GM12878 (cell line): ENCODE data around the gene RFX3. TPM values are rescaled to one million over a fixed set of nuclear protein-coding genes. Genes with fewer than 3 reads are reported as not detected.

ENCODE experiments used
- ATAC-seq: fragments of 200-7000 bp; cut with Tn5 transposase; 3 replicates; pipeline ENCODE4 v1.9.1; 2020; ENCODE audit warnings: mild to moderate bottlenecking, moderate library complexity
- BruUV-seq: library from RNA; stranded (reverse); fragments of 400-500 nt; replicated peaks from 2 replicates; lab custom pipeline; 2021; lab: Mats Ljungman, UMichigan
- CTCF ChIA-PET: fragments of 300-600 bp; sonication (Branson Sonifier 250); formaldehyde crosslinking; extraction: SDS; loops from one replicate; lab custom pipeline; 2021; ENCODE audit warnings: inconsistent platforms; lab: Yijun Ruan, JAX
- POLR2A ChIA-PET: fragments of 350-600 bp; formaldehyde crosslinking; extraction: SDS; loops from one replicate; lab custom pipeline; 2021; ENCODE audit warnings: inconsistent platforms; lab: Charles Lee
- RAD21 ChIA-PET: fragments of 300-600 bp; sonication (Branson Sonifier 250); formaldehyde crosslinking; loops from one replicate; lab custom pipeline; 2023; ENCODE audit warnings: antibody characterized with exemption; ENCODE audit not compliant: unreplicated experiment; lab: Charles Lee
- SMC1A ChIA-PET: fragments of 300-600 bp; sonication (Branson Sonifier 250); formaldehyde crosslinking; loops from one replicate; lab custom pipeline; 2023; ENCODE audit not compliant: unreplicated experiment, uncharacterized antibody; lab: Charles Lee
- DNase-seq: peaks from one replicate; pipeline ENCODE4 v3.0.0-alpha.2; 2011; ENCODE audit warnings: low read depth, low spot score
- FAIRE-seq: peaks from 3 replicates; lab custom pipeline; 2011; peaks lifted over from hg19 to GRCh38; lab: Jason Lieb, UNC
- H2AFZ ChIP-seq: 2 replicates; pipeline ENCODE4 v1.6.0; 2011; ENCODE audit warnings: low read depth, low read length, control low read depth; ENCODE audit not compliant: control insufficient read depth
- H3K27ac ChIP-seq: 2 replicates; pipeline ENCODE4 v1.5.1; 2011; ENCODE audit warnings: control low read depth; ENCODE audit not compliant: control insufficient read depth, insufficient read depth
- H3K27me3 ChIP-seq, 2 experiments: replicated peaks in 1 of 2; 2 replicates each; pipeline versions ENCODE4 v1.6.0 to v1.6.1; 2011; ENCODE audit warnings: low read length in 1 of 2; ENCODE audit not compliant: control insufficient read depth in 2 of 2, insufficient read depth in 2 of 2
- H3K36me3 ChIP-seq, 2 experiments: 2 replicates each; pipeline ENCODE4 v1.5.1; 2011; ENCODE audit warnings: low read length in 1 of 2; ENCODE audit not compliant: control insufficient read depth in 2 of 2, insufficient read depth in 2 of 2
- H3K4me1 ChIP-seq: 2 replicates; pipeline ENCODE4 v1.6.1; 2011; ENCODE audit warnings: mild to moderate bottlenecking, low read length, moderate library complexity, mixed read lengths; ENCODE audit not compliant: control insufficient read depth, insufficient read depth
- H3K4me2 ChIP-seq: 2 replicates; pipeline ENCODE4 v1.6.0; 2011; ENCODE audit warnings: control low read depth; ENCODE audit not compliant: control insufficient read depth, insufficient read depth
- H3K4me3 ChIP-seq: fragments of 200-600 bp; sonication (generic); 2 replicates; pipeline ENCODE4 v1.5.1; 2016
- H3K79me2 ChIP-seq: 2 replicates; pipeline ENCODE4 v1.6.0; 2011; ENCODE audit warnings: low read length; ENCODE audit not compliant: control insufficient read depth, insufficient read depth
- H3K9ac ChIP-seq: 2 replicates; pipeline ENCODE4 v1.8.0; 2011; ENCODE audit warnings: low read length, control low read depth, mixed read lengths; ENCODE audit not compliant: control insufficient read depth, insufficient read depth
- H3K9me3 ChIP-seq: replicated peaks from 3 replicates; pipeline ENCODE4 v1.5.1; 2011; ENCODE audit warnings: mild to moderate bottlenecking, low read length; ENCODE audit not compliant: control insufficient read depth, insufficient read depth
- H4K20me1 ChIP-seq: 2 replicates; pipeline ENCODE4 v1.6.0; 2011; ENCODE audit not compliant: control insufficient read depth, insufficient read depth
- BCLAF1 ChIP-seq: fragments of 450-650 bp; IDR thresholded peaks from 2 replicates; pipeline ENCODE4 v1.6.1; 2017; ENCODE audit warnings: antibody characterized with exemption, mild to moderate bottlenecking, moderate library complexity
- CBX5 ChIP-seq: sonication (generic); IDR thresholded peaks from 2 replicates; pipeline ENCODE4 v1.6.1; 2016; ENCODE audit warnings: low read depth, moderate library complexity, mild to moderate bottlenecking, inconsistent platforms
- CHD1 ChIP-seq: IDR thresholded peaks from 2 replicates; pipeline ENCODE4 v1.6.1; 2012; ENCODE audit warnings: low read depth, low read length, improper control_type of control experiment
- CHD2 ChIP-seq: IDR thresholded peaks from 2 replicates; pipeline ENCODE4 v1.6.1; 2011; ENCODE audit warnings: low read depth, low read length, improper control_type of control experiment, borderline replicate concordance
- CUX1 ChIP-seq: IDR thresholded peaks from 2 replicates; pipeline ENCODE4 v1.6.1; 2012; ENCODE audit warnings: improper control_type of control experiment, low read depth, low read length; ENCODE audit not compliant: insufficient replicate concordance
- ELK1 ChIP-seq: IDR thresholded peaks from 2 replicates; pipeline ENCODE4 v1.6.1; 2012; ENCODE audit warnings: low read depth, low read length, improper control_type of control experiment
- HDAC6 ChIP-seq: fragments of 200-600 bp; sonication (generic); IDR thresholded peaks from one replicate; pipeline ENCODE4 v1.8.0; 2017; ENCODE audit warnings: antibody characterized with exemption; ENCODE audit not compliant: unreplicated experiment
- IRF5 ChIP-seq: fragments of 450-650 bp; IDR thresholded peaks from 2 replicates; pipeline ENCODE4 v1.6.1; 2017; ENCODE audit warnings: borderline replicate concordance
- MYC ChIP-seq: IDR thresholded peaks from 2 replicates; pipeline ENCODE4 v1.6.1; 2011; ENCODE audit warnings: mild to moderate bottlenecking, low read length, moderate library complexity, inconsistent platforms; ENCODE audit not compliant: insufficient read depth, insufficient replicate concordance, insufficient read length, severe bottlenecking
- PAX5 ChIP-seq: IDR thresholded peaks from 2 replicates; pipeline ENCODE4 v1.6.1; 2011; ENCODE audit warnings: low read depth, low read length, borderline replicate concordance
- ZNF24 ChIP-seq: fragments of 450-650 bp; IDR thresholded peaks from 2 replicates; pipeline ENCODE4 v1.6.1; 2017; ENCODE audit warnings: antibody characterized with exemption, mild to moderate bottlenecking
- WGBS: methylation state at CpG from one replicate; pipeline ENCODE4 v1.1.6; 2016; ENCODE audit warnings: low lambda C conversion rate; ENCODE audit not compliant: insufficient replicate concordance, insufficient coverage; ENCODE audit errors: missing lambda C conversion rate; 5-methylcytosine and 5-hydroxymethylcytosine counted together
- in situ Hi-C: fragments of 300-500 bp; cut with MboI; formaldehyde crosslinking; loops from 9 replicates; pipeline ENCODE4 v1.14.3; 2018; ENCODE audit warnings: mixed read lengths
- intact Hi-C: fragments of 100-400 bp; cut with micrococcal nuclease; formaldehyde crosslinking; loops from one replicate; pipeline ENCODE4 v1.14.2; 2022; ENCODE audit not compliant: unreplicated experiment
- polyA plus RNA-seq, 11 experiments: library from polyadenylated mRNA; depleted of rRNA in 4 of 11; unstranded in 6 of 11; stranded (reverse) in 5 of 11; fragments of >200 nt; fragmentation: Nextera tagmentation in 4 of 11; fragmentation: Illumina TruSeq in 1 of 11; extraction: Ambion mirVana in 4 of 11; extraction: Trizol in 1 of 11; gene quantifications; 1 replicate in 1 of 11; 2 replicates in 10 of 11; pipeline versions ENCODE4 v1.2.1 to v1.2.3, GENCODE V29; 2011 to 2016; ENCODE audit warnings: inconsistent platforms in 2 of 11, missing spikeins in 2 of 11, low read depth in 1 of 11
- total RNA-seq, 4 experiments: library from RNA; depleted of rRNA in 3 of 4; stranded (reverse); fragments of >200 nt in 3 of 4; fragmentation: Illumina TruSeq in 1 of 4; extraction: Trizol in 1 of 4; gene quantifications; 2 replicates each; pipeline versions ENCODE4 v1.2.1 to v1.2.3, GENCODE V29; 2013 to 2021

The RFX3 gene
- total and polyA plus RNA-seq, 10 of the 15 experiments (the other 5 are each of a cell fraction or from before 2014, with no cell fraction given) = 1.2 to 26.4 (median 6.7) TPM

- no peak for TF ChIP-seq BCLAF1
- no peak for TF ChIP-seq IRF5
Observed at GRCh38 chr9:3455717-3456116, 70.1 kb downstream of the RFX3 start (continued).

GRCh38 chr9:3455094-3455493 is 70.7 kb downstream of the RFX3 start:
- FAIRE-seq (no peak), DNase-seq (no peak), ATAC-seq (no peak)
- intact Hi-C loops (no loop called here), in situ Hi-C loops (no loop called here)
- H2AFZ ChIP-seq = no peak overlapping the region
- no peaks in the 10 kb centered on the region for H3K9me3 ChIP-seq
- BruUV-seq = no TSS peak
- H3K4me3 ChIP-seq = no peak overlapping the region
- no peaks in the 10 kb centered on the region for H3K4me1 ChIP-seq
- no peaks in the 10 kb centered on the region for H3K79me2 ChIP-seq
- ChIA-PET CTCF (interaction anchor here (0.6 to 4.8 kb wide), 3 partner anchors 11 to 770 kb away, joined by 3 to 24 read pairs (median 3); no protein-coding TSS in a partner anchor), SMC1A (interaction anchor here (1.5 to 5.2 kb wide), 2 partner anchors 13 to 212 kb away, joined by 4 to 23 read pairs; no protein-coding TSS in a partner anchor), RAD21 (interaction anchor here (1.2 kb wide), 1 partner anchor 14 kb away, joined by 5 read pairs; no protein-coding TSS in a partner anchor), POLR2A (no interaction called here)
- no peak overlapping the region for H3K9ac ChIP-seq
- H3K4me2 ChIP-seq = no peak overlapping the region
- WGBS = 98% methylated on average over 2 of the region's 2 CpGs
- no peaks in the 10 kb centered on the region for H4K20me1 ChIP-seq
- H3K27ac ChIP-seq = no peak overlapping the region
- H3K27me3 ChIP-seq = no peaks in the 10 kb centered on the region
- H3K36me3 ChIP-seq = no peaks in the 10 kb centered on the region; a peak in 1 of 4 replicates
- no peak for TF ChIP-seq CHD2
- TF ChIP-seq HDAC6 = no peak
- TF ChIP-seq PAX5 = no peak
- TF ChIP-seq CBX5 = no peak
- TF ChIP-seq MYC = no peak
- no peak for TF ChIP-seq ELK1
- no peak for TF ChIP-seq ZNF24
- TF ChIP-seq CHD1 = no peak
- no peak for TF ChIP-seq CUX1
